G401.6 (cell line): ENCODE results near the gene PSMD9.
A peak's percentile ranks its signal among the peaks of the same experiment; 100 is the strongest.
"Not testable (repeated sequence)": the region's sequence is repeated elsewhere in the genome, so short reads cannot be mapped to it uniquely, and the experiment has no call there.

Experiments used
- FAIRE-seq: peaks from 2 replicates; lab custom pipeline; 2012; peaks lifted over from hg19 to GRCh38; lab: Jason Lieb, UNC

PSMD9 gene

GRCh38 chr12:121888478-121889273 lies at the start of gene PSMD9:
Gene PSMD9 (plus strand): TSS chr12:121888790. CDS start chr12:121888857, 67 bp downstream.
- peak; percentile 98 for FAIRE-seq

GRCh38 chr12:121839106-121839992 lies 49.2 kb upstream of the PSMD9 start:
- FAIRE-seq, result peak; percentile 98

- FAIRE-seq, result no peak
Observed at GRCh38 chr12:121839993-121840761, 48.4 kb upstream of the PSMD9 start.

GRCh38 chr12:121843236-121843982 lies 45.2 kb upstream of the PSMD9 start:
- FAIRE-seq, result no peak

- FAIRE-seq, result no peak
Observed at GRCh38 chr12:121845701-121846100, 42.9 kb upstream of the PSMD9 start.

- no peak for FAIRE-seq
Observed at GRCh38 chr12:121849211-121849610, 39.4 kb upstream of the PSMD9 start.

- FAIRE-seq, result no peak
Observed at GRCh38 chr12:121849665-121850064, 38.9 kb upstream of the PSMD9 start.

- not testable (repeated sequence) for FAIRE-seq
Observed at GRCh38 chr12:121852392-121852791, 36.2 kb upstream of the PSMD9 start.

GRCh38 chr12:121857322-121858246 lies 31.0 kb upstream of the PSMD9 start:
- FAIRE-seq, result no peak

GRCh38 chr12:121858318-121858661 lies 30.3 kb upstream of the PSMD9 start:
- no peak for FAIRE-seq

GRCh38 chr12:121858662-121859572 lies 29.7 kb upstream of the PSMD9 start, which contains the start of gene HPD:
Gene HPD (minus strand): TSS chr12:121858859. CDS start chr12:121858823, 36 bp downstream.
- peak; percentile 28 for FAIRE-seq

GRCh38 chr12:121860257-121860656 lies 28.3 kb upstream of the PSMD9 start:
- no peak for FAIRE-seq

GRCh38 chr12:121860699-121861098 lies 27.9 kb upstream of the PSMD9 start:
- not testable (repeated sequence) for FAIRE-seq

GRCh38 chr12:121861636-121862254 lies 26.8 kb upstream of the PSMD9 start:
- FAIRE-seq, result peak; percentile 83

- FAIRE-seq, result no peak
Observed at GRCh38 chr12:121866331-121866730, 22.3 kb upstream of the PSMD9 start.

- not testable (repeated sequence) for FAIRE-seq
Observed at GRCh38 chr12:121869229-121869628, 19.4 kb upstream of the PSMD9 start.

GRCh38 chr12:121871467-121871866 lies 17.1 kb upstream of the PSMD9 start:
- FAIRE-seq, result no peak

- FAIRE-seq, result no peak
Observed at GRCh38 chr12:121872546-121873215, 15.9 kb upstream of the PSMD9 start.
